Measurements from ENCODE around the gene SLFN13.

SLFN13 gene

DNA sequence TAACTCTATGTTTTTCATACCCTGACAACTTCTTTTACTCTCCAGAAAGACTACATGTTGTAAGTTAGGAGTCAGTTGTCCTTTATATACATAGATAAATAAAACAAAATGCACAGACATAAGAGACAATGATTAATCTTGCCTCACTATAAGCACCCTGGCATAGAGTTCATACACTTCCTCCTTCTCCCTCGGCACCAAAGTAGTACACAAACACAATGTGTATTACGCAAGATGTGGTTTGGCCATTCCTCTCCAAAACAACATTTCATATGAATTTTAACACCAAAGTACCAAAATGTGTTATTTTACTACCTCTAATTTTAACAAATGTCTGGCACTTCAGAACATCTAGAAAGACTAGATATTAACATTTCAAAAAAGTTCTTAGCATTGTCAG lies 57.9 kb downstream of the SLFN13 start:
- Histone ChIP-seq H3K4me1 (ENCODE audit: control extremely low read depth in 1 of 4, control insufficient read depth in 4 of 4, insufficient read depth in 4 of 4, low read length in 3 of 4) (peaks cover 0 to 19% (median 2%) of the 10 kb centered on the region in 4 experiments), H3K36me3 (ENCODE audit: control insufficient read depth in 4 of 4, insufficient read depth in 4 of 4, low read length in 3 of 4) (no peaks in the 10 kb centered on the region), H3K9me3 (ENCODE audit: control extremely low read depth in 1 of 5, control insufficient read depth in 4 of 5, insufficient read depth in 2 of 5, low read depth in 1 of 5, low read length in 4 of 5) (no peaks in the 10 kb centered on the region), H3K27ac (ENCODE audit: insufficient read depth in 1 of 2, low read depth in 1 of 2, low read length in 2 of 2, poor library complexity in 1 of 2, severe bottlenecking in 2 of 2) (no peak overlapping the region), H3K4me3 (ENCODE audit: control insufficient read depth in 1 of 7, extremely low read depth in 1 of 7, insufficient read depth in 4 of 7, low read depth in 2 of 7, low read length in 6 of 7) (peak overlapping the region in 1 of 7 experiments; percentile 8), H3K27me3 (replicated peaks in 2 of 5; ENCODE audit: control insufficient read depth in 4 of 5, insufficient read depth in 5 of 5, low read length in 4 of 5) (no peaks in the 10 kb centered on the region)
- POLR2A ChIA-PET = no interaction called here
- CTCF ChIA-PET = no interaction called here
- DNase-seq = peak in 2 of 3 donors; percentile 43 to 46
- 40% methylated on average over 1 of the region's 2 CpGs for WGBS (ENCODE audit: insufficient coverage)

DNA sequence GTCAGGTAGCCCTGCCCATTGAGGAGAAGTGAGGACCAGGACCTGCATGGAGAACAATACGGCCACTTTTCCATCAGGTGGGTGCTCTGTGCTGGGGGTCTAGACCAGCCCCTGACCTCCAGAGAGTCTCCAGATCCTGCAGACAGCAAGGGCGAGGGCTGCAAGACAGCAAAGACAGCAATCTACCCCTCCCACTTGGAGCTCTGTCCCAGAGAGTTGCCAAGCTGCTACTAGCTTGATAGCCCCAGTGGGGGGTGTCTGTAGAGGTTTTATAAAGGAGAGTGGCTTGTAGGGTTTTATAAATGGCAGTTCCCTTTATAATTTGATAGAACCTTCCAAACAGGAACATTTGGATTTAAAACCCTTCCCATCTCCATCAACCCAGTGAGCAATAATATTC lies 58.4 kb downstream of the SLFN13 start:
- no peak for DNase-seq
- ChIA-PET POLR2A (no interaction called here), CTCF (interaction anchor here (1.2 kb wide), 1 partner anchor 9 kb away, joined by 4 read pairs; no protein-coding TSS in a partner anchor)
- 100% methylated on average over 1 of the region's 2 CpGs for WGBS (ENCODE audit: insufficient coverage)
- peaks cover 0 to 19% (median 2%) of the 10 kb centered on the region in 4 experiments for H3K4me1 ChIP-seq (ENCODE audit: control extremely low read depth in 1 of 4, control insufficient read depth in 4 of 4, insufficient read depth in 4 of 4, low read length in 3 of 4)
- no peaks in the 10 kb centered on the region for H3K27me3 ChIP-seq (replicated peaks in 2 of 5; ENCODE audit: control insufficient read depth in 4 of 5, insufficient read depth in 5 of 5, low read length in 4 of 5)
- no peak overlapping the region for H3K27ac ChIP-seq (ENCODE audit: insufficient read depth in 1 of 2, low read depth in 1 of 2, low read length in 2 of 2, poor library complexity in 1 of 2, severe bottlenecking in 2 of 2)
- no peaks in the 10 kb centered on the region for H3K9me3 ChIP-seq (ENCODE audit: control extremely low read depth in 1 of 5, control insufficient read depth in 4 of 5, insufficient read depth in 2 of 5, low read depth in 1 of 5, low read length in 4 of 5)
- no peaks in the 10 kb centered on the region for H3K36me3 ChIP-seq (ENCODE audit: control insufficient read depth in 4 of 4, insufficient read depth in 4 of 4, low read length in 3 of 4)
- H3K4me3 ChIP-seq (ENCODE audit: control insufficient read depth in 1 of 7, extremely low read depth in 1 of 7, insufficient read depth in 4 of 7, low read depth in 2 of 7, low read length in 6 of 7) = no peak overlapping the region

DNA sequence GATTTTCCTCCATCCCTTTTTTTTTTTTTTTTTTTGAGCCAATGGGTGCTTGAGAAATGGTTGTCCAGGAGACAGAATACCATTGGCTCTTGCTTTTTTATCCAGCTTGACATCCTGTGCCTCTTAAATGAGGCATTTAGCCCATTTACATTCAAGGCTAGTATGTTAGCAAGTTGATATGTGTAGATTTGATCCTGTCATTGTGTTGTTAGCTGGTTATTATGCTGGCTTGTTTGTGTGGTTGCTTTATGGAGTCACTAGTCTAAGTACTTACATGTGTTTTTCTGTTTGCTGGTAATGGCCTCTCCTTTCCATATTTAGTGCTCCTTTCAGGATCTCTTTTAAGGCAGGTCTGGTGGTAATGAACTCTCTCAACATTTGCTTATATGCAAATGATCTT lies 61.1 kb downstream of the SLFN13 start:
- no peak overlapping the region for H3K27ac ChIP-seq (ENCODE audit: insufficient read depth in 1 of 2, low read depth in 1 of 2, low read length in 2 of 2, poor library complexity in 1 of 2, severe bottlenecking in 2 of 2)
- no peaks in the 10 kb centered on the region for H3K27me3 ChIP-seq (replicated peaks in 2 of 5; ENCODE audit: control insufficient read depth in 4 of 5, insufficient read depth in 5 of 5, low read length in 4 of 5)
- H3K36me3 ChIP-seq (ENCODE audit: control insufficient read depth in 4 of 4, insufficient read depth in 4 of 4, low read length in 3 of 4) = no peaks in the 10 kb centered on the region
- H3K9me3 ChIP-seq (ENCODE audit: control extremely low read depth in 1 of 5, control insufficient read depth in 4 of 5, insufficient read depth in 2 of 5, low read depth in 1 of 5, low read length in 4 of 5) = no peaks in the 10 kb centered on the region
- no peak for DNase-seq
- peaks cover 0 to 19% (median 2%) of the 10 kb centered on the region in 4 experiments for H3K4me1 ChIP-seq (ENCODE audit: control extremely low read depth in 1 of 4, control insufficient read depth in 4 of 4, insufficient read depth in 4 of 4, low read length in 3 of 4)
- ChIA-PET CTCF (no interaction called here), POLR2A (no interaction called here)
- H3K4me3 ChIP-seq (ENCODE audit: control insufficient read depth in 1 of 7, extremely low read depth in 1 of 7, insufficient read depth in 4 of 7, low read depth in 2 of 7, low read length in 6 of 7) = no peak overlapping the region
